GM12864 (cell line): ENCODE data around the gene MAP9.

Experiments
- DNase-seq: peaks from one replicate; pipeline ENCODE4 v3.0.0-alpha.2; 2011; ENCODE audit warnings: low read depth
- H3K4me3 ChIP-seq: 2 replicates; pipeline ENCODE4 v1.5.1; 2011; ENCODE audit warnings: mild to moderate bottlenecking, low read depth, low read length, control low read depth
- CTCF ChIP-seq: IDR thresholded peaks from 2 replicates; pipeline ENCODE4 v1.5.1; 2011; ENCODE audit warnings: low read depth, mild to moderate bottlenecking, moderate library complexity, low read length, control low read depth, inconsistent platforms; ENCODE audit errors: missing control alignments

The MAP9 gene

GRCh38 chr4:155408796-155409195 lies 32.0 kb upstream of the MAP9 start:
- no peak for TF ChIP-seq CTCF
- H3K4me3 ChIP-seq = no peak overlapping the region
- no peak for DNase-seq

GRCh38 chr4:155407480-155407879 lies 30.7 kb upstream of the MAP9 start:
- no peak for DNase-seq
- no peak for TF ChIP-seq CTCF
- no peak overlapping the region for H3K4me3 ChIP-seq

- no peak for TF ChIP-seq CTCF
- no peak for DNase-seq
- no peak overlapping the region for H3K4me3 ChIP-seq
Observed at GRCh38 chr4:155405059-155405458, 28.3 kb upstream of the MAP9 start.

- no peak for DNase-seq
Observed at GRCh38 chr4:155403886-155404285, 27.1 kb upstream of the MAP9 start.

GRCh38 chr4:155402941-155403340 lies 26.2 kb upstream of the MAP9 start:
- TF ChIP-seq CTCF = no peak
- no peak for DNase-seq
- no peak overlapping the region for H3K4me3 ChIP-seq

More at GRCh38 chr4:155403886-155404285, 27.1 kb upstream of the MAP9 start:
- TF ChIP-seq CTCF = no peak
- no peak overlapping the region for H3K4me3 ChIP-seq

- no peak for TF ChIP-seq CTCF
- H3K4me3 ChIP-seq = no peak overlapping the region
- DNase-seq = no peak
Observed at GRCh38 chr4:155400893-155401292, 24.1 kb upstream of the MAP9 start.

GRCh38 chr4:155399974-155400697 lies 23.4 kb upstream of the MAP9 start:
- no peak overlapping the region for H3K4me3 ChIP-seq
- no peak for DNase-seq
- TF ChIP-seq CTCF = no peak
